Measurements from ENCODE around the gene SNRPD3.

Gene SNRPD3

GRCh38 chr22:24516301-24516737, 39.5 kb upstream of the SNRPD3 start:
- Histone ChIP-seq H3K27me3 (replicated peaks; ENCODE audit: control insufficient read depth, insufficient read depth, low read length, poor library complexity, severe bottlenecking) (no peaks in the 10 kb centered on the region), H3K4me1 (ENCODE audit: control insufficient read depth, insufficient read depth, low read length, poor library complexity, severe bottlenecking) (no peaks in the 10 kb centered on the region), H3K36me3 (ENCODE audit: control insufficient read depth, insufficient read depth, low read length) (no peaks in the 10 kb centered on the region), H3K27ac (ENCODE audit: insufficient read depth, low read length, poor library complexity, severe bottlenecking) (no peak overlapping the region), H3K4me3 (ENCODE audit: insufficient read depth, low read depth, low read length, poor library complexity, severe bottlenecking) (no peak overlapping the region), H3K9me3 (ENCODE audit: control insufficient read depth, low read length) (no peaks in the 10 kb centered on the region)
- no peak for DNase-seq

- no peaks in the 10 kb centered on the region for H3K27me3 ChIP-seq (replicated peaks; ENCODE audit: control insufficient read depth, insufficient read depth, low read length, poor library complexity, severe bottlenecking)
- no peak overlapping the region for H3K27ac ChIP-seq (ENCODE audit: insufficient read depth, low read length, poor library complexity, severe bottlenecking)
- H3K4me3 ChIP-seq (ENCODE audit: insufficient read depth, low read depth, low read length, poor library complexity, severe bottlenecking) = no peak overlapping the region
- no peak for DNase-seq
- no peaks in the 10 kb centered on the region for H3K9me3 ChIP-seq (ENCODE audit: control insufficient read depth, low read length)
- no peaks in the 10 kb centered on the region for H3K4me1 ChIP-seq (ENCODE audit: control insufficient read depth, insufficient read depth, low read length, poor library complexity, severe bottlenecking)
- no peaks in the 10 kb centered on the region for H3K36me3 ChIP-seq (ENCODE audit: control insufficient read depth, insufficient read depth, low read length)
Observed at GRCh38 chr22:24517446-24517845, 38.4 kb upstream of the SNRPD3 start.

DNA sequence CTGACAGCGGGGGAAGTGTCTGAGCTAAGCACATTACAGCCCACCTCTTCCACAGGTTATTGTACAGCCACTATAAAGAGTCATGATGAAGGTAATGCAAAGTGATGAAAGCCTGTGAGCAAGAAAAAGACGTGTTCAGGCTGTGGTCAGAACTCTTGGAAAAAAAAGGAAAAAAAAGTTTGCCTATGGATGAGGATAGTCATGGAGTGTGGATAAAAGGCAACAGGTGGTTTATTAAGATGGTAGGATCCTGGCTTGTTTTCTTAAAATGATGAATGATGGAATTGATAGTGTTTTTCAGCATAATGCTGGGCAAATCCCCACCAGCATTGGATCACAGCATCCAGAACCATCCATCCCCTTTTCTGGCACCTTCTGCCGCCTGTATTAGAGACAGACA, 37.6 kb upstream of the SNRPD3 start:
- Histone ChIP-seq H3K4me1 (ENCODE audit: control insufficient read depth, insufficient read depth, low read length, poor library complexity, severe bottlenecking) (no peaks in the 10 kb centered on the region), H3K27me3 (replicated peaks; ENCODE audit: control insufficient read depth, insufficient read depth, low read length, poor library complexity, severe bottlenecking) (no peaks in the 10 kb centered on the region)
- no peak for DNase-seq

GRCh38 chr22:24518771-24519485, 36.9 kb upstream of the SNRPD3 start:
- no peaks in the 10 kb centered on the region for H3K9me3 ChIP-seq (ENCODE audit: control insufficient read depth, low read length)
- H3K27me3 ChIP-seq (replicated peaks; ENCODE audit: control insufficient read depth, insufficient read depth, low read length, poor library complexity, severe bottlenecking) = no peaks in the 10 kb centered on the region
- no peak overlapping the region for H3K4me3 ChIP-seq (ENCODE audit: insufficient read depth, low read depth, low read length, poor library complexity, severe bottlenecking)
- no peak for DNase-seq
- H3K36me3 ChIP-seq (ENCODE audit: control insufficient read depth, insufficient read depth, low read length) = no peaks in the 10 kb centered on the region
- H3K4me1 ChIP-seq (ENCODE audit: control insufficient read depth, insufficient read depth, low read length, poor library complexity, severe bottlenecking) = no peaks in the 10 kb centered on the region
- no peak overlapping the region for H3K27ac ChIP-seq (ENCODE audit: insufficient read depth, low read length, poor library complexity, severe bottlenecking)

More for the DNA sequence above, 37.6 kb upstream of the SNRPD3 start:
- no peaks in the 10 kb centered on the region for H3K9me3 ChIP-seq (ENCODE audit: control insufficient read depth, low read length)
- no peaks in the 10 kb centered on the region for H3K36me3 ChIP-seq (ENCODE audit: control insufficient read depth, insufficient read depth, low read length)
- no peak overlapping the region for H3K4me3 ChIP-seq (ENCODE audit: insufficient read depth, low read depth, low read length, poor library complexity, severe bottlenecking)
- H3K27ac ChIP-seq (ENCODE audit: insufficient read depth, low read length, poor library complexity, severe bottlenecking) = no peak overlapping the region

- Histone ChIP-seq H3K27me3 (replicated peaks; ENCODE audit: control insufficient read depth, insufficient read depth, low read length, poor library complexity, severe bottlenecking) (no peaks in the 10 kb centered on the region), H3K4me1 (ENCODE audit: control insufficient read depth, insufficient read depth, low read length, poor library complexity, severe bottlenecking) (no peaks in the 10 kb centered on the region), H3K4me3 (ENCODE audit: insufficient read depth, low read depth, low read length, poor library complexity, severe bottlenecking) (no peak overlapping the region), H3K27ac (ENCODE audit: insufficient read depth, low read length, poor library complexity, severe bottlenecking) (no peak overlapping the region), H3K36me3 (ENCODE audit: control insufficient read depth, insufficient read depth, low read length) (no peaks in the 10 kb centered on the region), H3K9me3 (ENCODE audit: control insufficient read depth, low read length) (no peaks in the 10 kb centered on the region)
- DNase-seq = no peak
Observed at GRCh38 chr22:24519496-24519895, 36.3 kb upstream of the SNRPD3 start.

DNA sequence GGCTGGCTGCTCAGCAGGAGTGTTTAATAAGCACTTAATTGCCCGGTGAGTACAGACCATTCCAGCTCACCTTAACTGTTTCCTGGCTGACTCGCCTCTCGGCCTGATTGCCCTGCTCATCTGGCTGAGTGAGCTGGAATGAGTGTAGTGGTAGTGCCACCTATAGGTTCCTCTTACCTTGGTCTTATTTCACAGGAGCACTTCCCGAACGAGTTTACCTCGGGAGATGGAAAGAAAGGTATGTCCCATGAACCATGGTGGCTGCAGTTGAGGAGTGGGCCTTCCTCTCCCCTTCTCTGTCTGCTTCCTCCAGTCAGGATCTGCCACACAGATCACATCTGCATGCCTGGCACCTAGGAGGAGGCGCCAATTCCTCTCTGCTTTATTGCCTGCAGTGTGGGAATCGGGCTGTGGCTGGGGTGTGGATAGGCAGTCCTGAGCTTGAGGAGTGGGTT, 34.0 kb upstream of the SNRPD3 start:
- DNase-seq = peak in 1 of 3 donors; percentile 6
- Histone ChIP-seq H3K9me3 (ENCODE audit: control insufficient read depth, low read length) (no peaks in the 10 kb centered on the region), H3K4me3 (ENCODE audit: insufficient read depth, low read depth, low read length, poor library complexity, severe bottlenecking) (no peak overlapping the region)

GRCh38 chr22:24523873-24524272, 31.9 kb upstream of the SNRPD3 start:
- no peaks in the 10 kb centered on the region for H3K4me1 ChIP-seq (ENCODE audit: control insufficient read depth, insufficient read depth, low read length, poor library complexity, severe bottlenecking)
- no peak for DNase-seq
- H3K27ac ChIP-seq (ENCODE audit: insufficient read depth, low read length, poor library complexity, severe bottlenecking) = no peak overlapping the region
- no peaks in the 10 kb centered on the region for H3K27me3 ChIP-seq (replicated peaks; ENCODE audit: control insufficient read depth, insufficient read depth, low read length, poor library complexity, severe bottlenecking)
- no peaks in the 10 kb centered on the region for H3K9me3 ChIP-seq (ENCODE audit: control insufficient read depth, low read length)
- H3K36me3 ChIP-seq (ENCODE audit: control insufficient read depth, insufficient read depth, low read length) = no peaks in the 10 kb centered on the region
- no peak overlapping the region for H3K4me3 ChIP-seq (ENCODE audit: insufficient read depth, low read depth, low read length, poor library complexity, severe bottlenecking)

More for the DNA sequence above, 34.0 kb upstream of the SNRPD3 start:
- Histone ChIP-seq H3K27me3 (replicated peaks; ENCODE audit: control insufficient read depth, insufficient read depth, low read length, poor library complexity, severe bottlenecking) (no peaks in the 10 kb centered on the region), H3K4me1 (ENCODE audit: control insufficient read depth, insufficient read depth, low read length, poor library complexity, severe bottlenecking) (no peaks in the 10 kb centered on the region), H3K27ac (ENCODE audit: insufficient read depth, low read length, poor library complexity, severe bottlenecking) (no peak overlapping the region), H3K36me3 (ENCODE audit: control insufficient read depth, insufficient read depth, low read length) (no peaks in the 10 kb centered on the region)

- no peaks in the 10 kb centered on the region for H3K27me3 ChIP-seq (replicated peaks; ENCODE audit: control insufficient read depth, insufficient read depth, low read length, poor library complexity, severe bottlenecking)
- H3K36me3 ChIP-seq (ENCODE audit: control insufficient read depth, insufficient read depth, low read length) = no peaks in the 10 kb centered on the region
- H3K9me3 ChIP-seq (ENCODE audit: control insufficient read depth, low read length) = no peaks in the 10 kb centered on the region
- no peak overlapping the region for H3K27ac ChIP-seq (ENCODE audit: insufficient read depth, low read length, poor library complexity, severe bottlenecking)
- DNase-seq = peak; percentile 46 to 61 (median 58)
- no peaks in the 10 kb centered on the region for H3K4me1 ChIP-seq (ENCODE audit: control insufficient read depth, insufficient read depth, low read length, poor library complexity, severe bottlenecking)
- H3K4me3 ChIP-seq (ENCODE audit: insufficient read depth, low read depth, low read length, poor library complexity, severe bottlenecking) = no peak overlapping the region
Observed at GRCh38 chr22:24525416-24526037, 30.3 kb upstream of the SNRPD3 start.

GRCh38 chr22:24526191-24526590, 29.6 kb upstream of the SNRPD3 start:
- H3K4me1 ChIP-seq (ENCODE audit: control insufficient read depth, insufficient read depth, low read length, poor library complexity, severe bottlenecking) = no peaks in the 10 kb centered on the region
- H3K36me3 ChIP-seq (ENCODE audit: control insufficient read depth, insufficient read depth, low read length) = no peaks in the 10 kb centered on the region
- H3K27me3 ChIP-seq (replicated peaks; ENCODE audit: control insufficient read depth, insufficient read depth, low read length, poor library complexity, severe bottlenecking) = no peaks in the 10 kb centered on the region
- no peak overlapping the region for H3K4me3 ChIP-seq (ENCODE audit: insufficient read depth, low read depth, low read length, poor library complexity, severe bottlenecking)
- no peak for DNase-seq
- no peaks in the 10 kb centered on the region for H3K9me3 ChIP-seq (ENCODE audit: control insufficient read depth, low read length)
- no peak overlapping the region for H3K27ac ChIP-seq (ENCODE audit: insufficient read depth, low read length, poor library complexity, severe bottlenecking)

GRCh38 chr22:24529898-24530297, 25.9 kb upstream of the SNRPD3 start:
- Histone ChIP-seq H3K36me3 (ENCODE audit: control insufficient read depth, insufficient read depth, low read length) (no peaks in the 10 kb centered on the region), H3K27ac (ENCODE audit: insufficient read depth, low read length, poor library complexity, severe bottlenecking) (no peak overlapping the region), H3K4me1 (ENCODE audit: control insufficient read depth, insufficient read depth, low read length, poor library complexity, severe bottlenecking) (no peaks in the 10 kb centered on the region), H3K4me3 (ENCODE audit: insufficient read depth, low read depth, low read length, poor library complexity, severe bottlenecking) (no peak overlapping the region), H3K9me3 (ENCODE audit: control insufficient read depth, low read length) (no peaks in the 10 kb centered on the region), H3K27me3 (replicated peaks; ENCODE audit: control insufficient read depth, insufficient read depth, low read length, poor library complexity, severe bottlenecking) (no peaks in the 10 kb centered on the region)
- no peak for DNase-seq

Measured in effector memory CD4-positive, alpha-beta T cell (primary cell).